Measurements from ENCODE around the gene BAZ2B. TPM values are rescaled to one million over a fixed set of nuclear protein-coding genes. Genes with fewer than 3 reads are reported as not detected.

Gene BAZ2B
- total and polyA plus RNA-seq, 3 experiments from 2014 or later: 13.3 to 27.0 (median 15.7) TPM

- no peak overlapping the region for H3K27ac ChIP-seq (ENCODE audit: low read depth, low read length)
- Mint-ChIP-seq H3K27ac (no peak overlapping the region), H3K9me3 (no peaks in the 10 kb centered on the region), H3K4me1 (no peaks in the 10 kb centered on the region), H3K36me3 (peaks cover 0 to 11% (median 9%) of the 10 kb centered on the region in 3 donors), H3K27me3 (peaks cover 0 to 2% of the 10 kb centered on the region in 2 donors), H3K4me3 (no peak overlapping the region)
- no peak overlapping the region for H3K4me3 ChIP-seq (ENCODE audit: low read length)
- no peaks in the 10 kb centered on the region for H3K36me3 ChIP-seq (ENCODE audit: insufficient read depth, low read length)
- no peaks in the 10 kb centered on the region for H3K27me3 ChIP-seq (ENCODE audit: insufficient read depth, low read length, poor library complexity, severe bottlenecking)
- ChIA-PET CTCF (no interaction called here), POLR2A (no interaction called here)
- no peaks in the 10 kb centered on the region for H3K4me1 ChIP-seq (ENCODE audit: insufficient read depth, low read length)
- DNase-seq: no peak
- H3K9me3 ChIP-seq (ENCODE audit: low read length): no peaks in the 10 kb centered on the region
Observed at GRCh38 chr2:159623436-159623835, 7.1 kb upstream of the BAZ2B start.

GRCh38 chr2:159622966-159623365, 6.6 kb upstream of the BAZ2B start:
- peaks cover 1 to 2% of the 10 kb centered on the region in 2 donors for H3K27me3 Mint-ChIP-seq
- CTCF ChIA-PET: no interaction called here

GRCh38 chr2:159620796-159621195, 4.4 kb upstream of the BAZ2B start:
- Mint-ChIP-seq H3K36me3 (peaks cover 0 to 3% (median 0%) of the 10 kb centered on the region in 3 donors), H3K4me3 (no peak overlapping the region), H3K27ac (no peak overlapping the region), H3K9me3 (no peaks in the 10 kb centered on the region), H3K27me3 (peaks cover 5 to 18% of the 10 kb centered on the region in 2 donors), H3K4me1 (peaks cover 4 to 6% (median 5%) of the 10 kb centered on the region in 3 donors)
- no peaks in the 10 kb centered on the region for H3K4me1 ChIP-seq (ENCODE audit: insufficient read depth, low read length)
- POLR2A ChIA-PET: no interaction called here
- H3K9me3 ChIP-seq (ENCODE audit: low read length): no peaks in the 10 kb centered on the region
- CTCF ChIA-PET: no interaction called here
- no peaks in the 10 kb centered on the region for H3K36me3 ChIP-seq (ENCODE audit: insufficient read depth, low read length)
- H3K27ac ChIP-seq (ENCODE audit: low read depth, low read length): no peak overlapping the region
- no peak overlapping the region for H3K4me3 ChIP-seq (ENCODE audit: low read length)
- no peak for DNase-seq
- no peaks in the 10 kb centered on the region for H3K27me3 ChIP-seq (ENCODE audit: insufficient read depth, low read length, poor library complexity, severe bottlenecking)

More at GRCh38 chr2:159622966-159623365, 6.6 kb upstream of the BAZ2B start:
- DNase-seq: no peak
- H3K4me3 ChIP-seq (ENCODE audit: low read length): no peak overlapping the region
- POLR2A ChIA-PET: no interaction called here
- H3K27me3 ChIP-seq (ENCODE audit: insufficient read depth, low read length, poor library complexity, severe bottlenecking): no peaks in the 10 kb centered on the region
- no peaks in the 10 kb centered on the region for H3K4me1 Mint-ChIP-seq
- H3K4me3 Mint-ChIP-seq: no peak overlapping the region
- no peaks in the 10 kb centered on the region for H3K4me1 ChIP-seq (ENCODE audit: insufficient read depth, low read length)
- no peaks in the 10 kb centered on the region for H3K9me3 ChIP-seq (ENCODE audit: low read length)
- H3K27ac ChIP-seq (ENCODE audit: low read depth, low read length): no peak overlapping the region
- no peaks in the 10 kb centered on the region for H3K9me3 Mint-ChIP-seq
- H3K36me3 Mint-ChIP-seq: peaks cover 0 to 11% (median 9%) of the 10 kb centered on the region in 3 donors
- H3K36me3 ChIP-seq (ENCODE audit: insufficient read depth, low read length): no peaks in the 10 kb centered on the region
- H3K27ac Mint-ChIP-seq: no peak overlapping the region

- Histone ChIP-seq H3K36me3 (ENCODE audit: insufficient read depth, low read length) (no peaks in the 10 kb centered on the region), H3K4me1 (ENCODE audit: insufficient read depth, low read length) (no peaks in the 10 kb centered on the region), H3K9me3 (ENCODE audit: low read length) (no peaks in the 10 kb centered on the region), H3K27ac (ENCODE audit: low read depth, low read length) (no peak overlapping the region), H3K4me3 (ENCODE audit: low read length) (no peak overlapping the region), H3K27me3 (ENCODE audit: insufficient read depth, low read length, poor library complexity, severe bottlenecking) (peaks cover 4% of the 10 kb centered on the region)
- DNase-seq: no peak
- Mint-ChIP-seq H3K27me3 (peaks cover 7 to 34% of the 10 kb centered on the region in 2 donors), H3K4me1 (peaks cover 5 to 15% (median 14%) of the 10 kb centered on the region in 3 donors), H3K27ac (no peak overlapping the region), H3K9me3 (no peaks in the 10 kb centered on the region), H3K4me3 (peak overlapping the region in 1 of 7 donors; percentile 44), H3K36me3 (peaks cover 0 to 2% (median 0%) of the 10 kb centered on the region in 3 donors)
- ChIA-PET CTCF (no interaction called here), POLR2A (no interaction called here)
Observed at GRCh38 chr2:159617646-159618045, 1.3 kb upstream of the BAZ2B start.

- ChIA-PET POLR2A (no interaction called here), CTCF (no interaction called here)
- Mint-ChIP-seq H3K27ac (no peak overlapping the region), H3K9me3 (no peaks in the 10 kb centered on the region), H3K27me3 (peaks cover 7 to 34% of the 10 kb centered on the region in 2 donors), H3K4me1 (peaks cover 5 to 15% (median 14%) of the 10 kb centered on the region in 3 donors), H3K4me3 (peak overlapping the region in 5 of 7 donors; percentile 7 to 58 (median 24)), H3K36me3 (peaks cover 0 to 2% (median 0%) of the 10 kb centered on the region in 3 donors)
- Histone ChIP-seq H3K36me3 (ENCODE audit: insufficient read depth, low read length) (no peaks in the 10 kb centered on the region), H3K27me3 (ENCODE audit: insufficient read depth, low read length, poor library complexity, severe bottlenecking) (peaks cover 4% of the 10 kb centered on the region), H3K4me3 (ENCODE audit: low read length) (no peak overlapping the region), H3K9me3 (ENCODE audit: low read length) (no peaks in the 10 kb centered on the region), H3K4me1 (ENCODE audit: insufficient read depth, low read length) (no peaks in the 10 kb centered on the region), H3K27ac (ENCODE audit: low read depth, low read length) (peak overlapping the region; percentile 83)
- no peak for DNase-seq
Observed at GRCh38 chr2:159617100-159617499, 752 bp upstream of the BAZ2B start.

- no peaks in the 10 kb centered on the region for H3K4me1 ChIP-seq (ENCODE audit: insufficient read depth, low read length)
- peak overlapping the region; percentile 83 for H3K27ac ChIP-seq (ENCODE audit: low read depth, low read length)
- DNase-seq: peak; percentile 11 to 54 (median 22)
- CTCF ChIA-PET: interaction anchor here (1.2 kb wide), 1 partner anchor 68 kb away, joined by 3 read pairs; no protein-coding TSS in a partner anchor
- no peaks in the 10 kb centered on the region for H3K36me3 ChIP-seq (ENCODE audit: insufficient read depth, low read length)
- Mint-ChIP-seq H3K9me3 (no peaks in the 10 kb centered on the region), H3K27ac (peak overlapping the region in 5 of 8 donors; percentile 43 to 84 (median 66)), H3K4me1 (peaks cover 5 to 15% (median 14%) of the 10 kb centered on the region in 3 donors), H3K36me3 (peaks cover 0 to 2% (median 0%) of the 10 kb centered on the region in 3 donors), H3K4me3 (peak overlapping the region; percentile 78 to 95 (median 89)), H3K27me3 (peaks cover 7 to 34% of the 10 kb centered on the region in 2 donors)
- peaks cover 4% of the 10 kb centered on the region for H3K27me3 ChIP-seq (ENCODE audit: insufficient read depth, low read length, poor library complexity, severe bottlenecking)
- H3K4me3 ChIP-seq (ENCODE audit: low read length): peak overlapping the region; percentile 14
- POLR2A ChIA-PET: no interaction called here
- H3K9me3 ChIP-seq (ENCODE audit: low read length): no peaks in the 10 kb centered on the region
Observed at GRCh38 chr2:159615367-159616285, 722 bp downstream of the BAZ2B start.

- Histone ChIP-seq H3K4me1 (ENCODE audit: insufficient read depth, low read length) (no peaks in the 10 kb centered on the region), H3K27ac (ENCODE audit: low read depth, low read length) (peak overlapping the region; percentile 83), H3K27me3 (ENCODE audit: insufficient read depth, low read length, poor library complexity, severe bottlenecking) (peaks cover 4% of the 10 kb centered on the region), H3K4me3 (ENCODE audit: low read length) (peak overlapping the region; percentile 1), H3K36me3 (ENCODE audit: insufficient read depth, low read length) (no peaks in the 10 kb centered on the region), H3K9me3 (ENCODE audit: low read length) (no peaks in the 10 kb centered on the region)
- Mint-ChIP-seq H3K9me3 (no peaks in the 10 kb centered on the region), H3K4me3 (peak overlapping the region; percentile 78 to 95 (median 89)), H3K27me3 (peaks cover 7 to 34% of the 10 kb centered on the region in 2 donors), H3K36me3 (peaks cover 0 to 2% (median 1%) of the 10 kb centered on the region in 3 donors), H3K27ac (peak overlapping the region in 2 of 8 donors; percentile 43 to 66), H3K4me1 (peaks cover 5 to 15% (median 14%) of the 10 kb centered on the region in 3 donors)
- no peak for DNase-seq
- POLR2A ChIA-PET: no interaction called here
- CTCF ChIA-PET: interaction anchor here (1.2 kb wide), 1 partner anchor 67 kb away, joined by 3 read pairs; no protein-coding TSS in a partner anchor
Observed at GRCh38 chr2:159614534-159615366, 1.6 kb downstream of the BAZ2B start.

All from CD8-positive, alpha-beta memory T cell (primary cell).